Stimulated activated CD8-positive, alpha-beta memory T cell treated with anti-CD3 and anti-CD28 coated beads, Interleukin-7, amount 100 ng/mL, for 4 hours (primary cell): ENCODE results near the gene FLCN.
"Not testable (repeated sequence)": the region's sequence is repeated elsewhere in the genome, so short reads cannot be mapped to it uniquely, and the experiment has no call there.

Experiments
- DNase-seq, 2 donors: peaks; one replicate each; pipeline ENCODE4 v3.0.0-alpha.2; 2020; ENCODE audit warnings: low read depth in 2 of 2

FLCN gene

GRCh38 chr17:17207998-17208397 lies 29.0 kb downstream of the FLCN start:
- DNase-seq, result no peak

GRCh38 chr17:17206913-17207335 lies 30.0 kb downstream of the FLCN start:
- DNase-seq, result no peak

- DNase-seq, result peak; percentile 84 to 91
Observed at GRCh38 chr17:17206124-17206912, 30.6 kb downstream of the FLCN start, which contains the start of gene PLD6. Gene PLD6 (minus strand): TSS chr17:17206333. CDS start chr17:17206286, 47 bp downstream.

- DNase-seq, result peak; percentile 30 to 67
Observed at GRCh38 chr17:17205368-17206123, 31.4 kb downstream of the FLCN start.

- no peak for DNase-seq
Observed at GRCh38 chr17:17204635-17205231, 32.2 kb downstream of the FLCN start.

GRCh38 chr17:17204041-17204591 lies 32.9 kb downstream of the FLCN start:
- no peak for DNase-seq

- no peak for DNase-seq
Observed at GRCh38 chr17:17203173-17203730, 33.7 kb downstream of the FLCN start.

GRCh38 chr17:17201907-17202306 lies 35.1 kb downstream of the FLCN start:
- DNase-seq, result no peak

- no peak for DNase-seq
Observed at GRCh38 chr17:17201271-17201670, 35.7 kb downstream of the FLCN start.

- DNase-seq, result no peak
Observed at GRCh38 chr17:17200831-17201230, 36.1 kb downstream of the FLCN start.

GRCh38 chr17:17200311-17200710 lies 36.7 kb downstream of the FLCN start:
- no peak for DNase-seq

GRCh38 chr17:17198281-17198680 lies 38.7 kb downstream of the FLCN start:
- DNase-seq, result no peak

GRCh38 chr17:17196776-17197175 lies 40.2 kb downstream of the FLCN start:
- DNase-seq, result no peak

GRCh38 chr17:17195466-17195865 lies 41.5 kb downstream of the FLCN start:
- DNase-seq, result not testable (repeated sequence)

GRCh38 chr17:17191961-17192381 lies 45.0 kb downstream of the FLCN start:
- no peak for DNase-seq

GRCh38 chr17:17191346-17191792 lies 45.6 kb downstream of the FLCN start:
- DNase-seq, result no peak

GRCh38 chr17:17190188-17190587 lies 46.8 kb downstream of the FLCN start:
- no peak for DNase-seq

- DNase-seq, result no peak
Observed at GRCh38 chr17:17189559-17189958, 47.4 kb downstream of the FLCN start.

GRCh38 chr17:17188586-17188985 lies 48.4 kb downstream of the FLCN start:
- no peak for DNase-seq

GRCh38 chr17:17186551-17187505 lies 50.1 kb downstream of the FLCN start:
- no peak for DNase-seq

- DNase-seq, result no peak
Observed at GRCh38 chr17:17186051-17186450, 50.9 kb downstream of the FLCN start.
